GM12874 (cell line): ENCODE results near the gene TMC7.

Source experiments
- CTCF ChIP-seq: IDR thresholded peaks from 2 replicates; pipeline ENCODE4 v1.5.1; 2011; ENCODE audit warnings: low read depth, mild to moderate bottlenecking, control low read depth, low read length, moderate library complexity; ENCODE audit not compliant: insufficient read depth

TMC7 gene

DNA sequence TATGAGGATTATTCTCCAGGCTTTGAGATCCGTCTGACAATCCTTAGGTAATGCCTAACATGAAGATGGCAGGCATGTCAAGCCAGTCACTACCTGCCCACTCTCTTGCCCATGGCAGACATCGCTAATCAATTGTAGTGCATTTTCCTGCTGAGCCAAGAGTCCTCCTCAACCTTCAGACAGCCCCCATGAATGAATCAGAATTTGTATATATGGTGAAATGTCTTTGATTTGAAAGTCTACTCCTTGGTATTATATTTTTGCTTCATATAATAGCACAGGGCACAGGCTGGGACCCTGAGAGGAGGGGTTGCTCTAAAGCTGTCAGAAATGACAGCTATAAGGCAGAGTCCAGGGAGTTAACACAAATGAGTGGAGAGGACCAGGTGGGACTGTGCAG is 56.7 kb downstream of the TMC7 start:
- no peak for TF ChIP-seq CTCF

- no peak for TF ChIP-seq CTCF
Observed at GRCh38 chr16:19044769-19045168, 61.0 kb downstream of the TMC7 start.

DNA sequence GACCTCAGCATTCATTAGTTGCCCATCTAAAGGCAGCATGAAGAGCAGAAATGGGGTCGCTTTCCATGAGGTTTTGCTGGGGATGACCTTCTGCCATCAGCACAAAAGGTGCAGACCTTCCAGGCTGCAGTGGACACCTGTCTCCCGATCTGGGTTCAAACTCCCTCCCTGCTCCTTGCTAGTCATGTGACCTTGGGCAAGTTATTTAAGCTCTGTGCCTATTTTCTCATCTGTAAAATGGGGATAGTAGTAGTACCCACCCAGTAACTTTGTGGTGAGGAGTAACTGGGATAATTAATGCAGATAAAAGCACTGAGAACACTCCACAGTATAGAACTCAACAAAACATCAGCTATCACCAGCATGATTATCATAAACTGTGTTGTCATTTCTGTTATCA is 62.3 kb downstream of the TMC7 start:
- TF ChIP-seq CTCF: no peak

DNA sequence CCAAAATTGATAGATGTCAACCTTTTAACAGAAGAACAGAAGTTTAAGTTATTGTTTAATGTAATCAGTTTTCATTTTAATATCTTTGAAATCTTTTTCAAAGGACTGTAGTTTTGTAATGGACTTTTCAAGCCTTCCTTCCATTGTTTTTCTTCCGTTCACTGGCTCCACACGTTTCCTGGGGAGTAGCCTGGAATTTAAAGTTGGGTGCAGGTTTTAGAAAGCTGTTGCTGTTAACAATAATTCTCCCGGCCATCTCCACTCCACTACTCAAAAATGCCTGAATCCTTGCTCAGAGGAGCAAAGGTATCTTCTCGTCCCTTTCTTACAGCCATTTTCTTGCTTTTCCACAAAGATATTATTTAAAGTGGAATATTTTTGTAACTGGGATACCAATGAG is 79.0 kb downstream of the TMC7 start:
- no peak for TF ChIP-seq CTCF

DNA sequence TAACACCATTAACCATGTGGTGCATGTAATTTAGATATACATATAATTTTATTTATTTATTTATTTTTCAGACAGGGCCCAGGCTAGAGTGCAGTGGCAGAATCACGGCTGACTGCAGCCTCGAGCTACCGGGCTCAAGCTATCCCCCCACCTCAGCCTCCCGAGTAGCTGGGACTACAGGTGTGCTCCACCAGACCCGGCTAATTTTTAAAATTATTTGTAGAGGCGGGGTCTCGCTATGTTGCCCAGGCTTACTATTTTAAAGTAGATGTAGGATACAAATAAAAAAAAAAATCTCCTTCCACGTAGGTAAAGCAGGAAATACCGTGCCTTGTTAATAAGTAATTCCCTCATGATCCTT is 83.2 kb downstream of the TMC7 start:
- TF ChIP-seq CTCF: no peak

DNA sequence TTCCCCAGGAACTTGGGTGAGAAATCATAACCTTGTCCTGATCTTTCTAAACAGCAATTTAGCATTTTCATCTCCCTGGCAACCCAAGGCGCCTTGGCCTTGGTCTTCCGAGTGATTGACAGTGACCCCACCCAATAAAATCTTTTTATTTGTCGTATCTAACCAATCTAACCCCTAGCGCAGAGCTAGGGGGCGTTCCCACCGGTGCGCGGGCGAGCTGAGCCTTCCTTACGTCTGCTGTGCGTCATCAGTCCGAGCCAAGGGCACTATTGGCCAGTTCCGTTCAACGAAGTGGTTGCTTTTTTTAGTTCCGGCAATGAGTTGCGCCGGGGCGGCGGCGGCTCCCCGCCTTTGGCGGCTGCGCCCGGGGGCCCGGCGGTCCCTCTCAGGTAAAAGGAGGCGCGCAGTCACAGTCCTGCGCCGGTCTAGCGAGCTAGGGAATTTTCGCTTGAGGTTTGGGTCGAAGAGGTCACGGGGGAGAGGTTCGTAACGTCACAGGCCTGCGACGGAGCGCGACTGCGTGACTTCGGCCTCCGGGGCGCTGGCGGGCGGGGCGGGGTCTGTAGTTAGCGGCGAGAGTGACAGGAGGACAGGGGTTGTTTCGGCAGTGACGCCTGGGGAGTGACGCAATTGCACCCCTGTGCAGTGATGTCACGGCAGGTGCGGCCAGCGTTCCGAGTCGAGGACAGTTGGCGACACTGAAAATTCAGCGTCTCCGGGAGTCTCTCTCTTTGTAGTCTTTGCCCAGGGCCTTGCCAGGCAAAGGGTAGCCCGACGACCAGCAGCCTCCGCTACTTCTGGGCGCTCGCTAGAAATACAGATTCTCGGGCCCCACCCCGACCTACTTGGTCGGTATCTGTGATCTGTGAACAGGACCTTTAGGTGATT is 83.9 kb downstream of the TMC7 start, which contains the start of gene COQ7:
TSS of gene COQ7 (plus strand) at position 266 of the 888 bp plus-strand sequence. CDS start at position 317, 51 bp downstream.
- TF ChIP-seq CTCF: no peak

- no peak for TF ChIP-seq CTCF
Observed at GRCh38 chr16:19068237-19068815, 84.6 kb downstream of the TMC7 start.
